Loucy (cell line): ENCODE data around the gene LAYN.
A peak's percentile ranks its signal among the peaks of the same experiment; 100 is the strongest.

Experiments used
- H2AFZ ChIP-seq: fragments of 200-600 bp; sonication (generic); 2 replicates; pipeline ENCODE4 v1.6.0; 2016; ENCODE audit warnings: antibody characterized with exemption, mild to moderate bottlenecking, low read length, moderate library complexity
- H3F3A ChIP-seq: fragments of 200-600 bp; 2 replicates; pipeline ENCODE4 v1.6.0; 2016; ENCODE audit warnings: antibody characterized with exemption, low read depth, mild to moderate bottlenecking
- H3K27me3 ChIP-seq: fragments of 200-600 bp; sonication (generic); 2 replicates; pipeline ENCODE4 v1.6.1; 2014; ENCODE audit warnings: low read length, mild to moderate bottlenecking; ENCODE audit not compliant: insufficient read depth, poor library complexity, severe bottlenecking
- H3K36me3 ChIP-seq: fragments of 200-600 bp; sonication (generic); 2 replicates; pipeline ENCODE4 v1.6.1; 2016; ENCODE audit warnings: low read length; ENCODE audit not compliant: insufficient read depth
- H3K4me1 ChIP-seq: fragments of 200-600 bp; sonication (generic); 2 replicates; pipeline ENCODE4 v1.5.1; 2014; ENCODE audit warnings: low read length, mild to moderate bottlenecking; ENCODE audit not compliant: insufficient read depth, poor library complexity, severe bottlenecking
- H3K4me2 ChIP-seq: fragments of 200-600 bp; sonication (generic); 2 replicates; pipeline ENCODE4 v1.6.0; 2014; ENCODE audit warnings: antibody characterized with exemption, low read length, low read depth, mild to moderate bottlenecking; ENCODE audit not compliant: poor library complexity, severe bottlenecking
- H3K4me3 ChIP-seq: fragments of 200-600 bp; sonication (generic); 2 replicates; pipeline ENCODE4 v1.5.1; 2014; ENCODE audit warnings: low read length, mild to moderate bottlenecking, mixed read lengths; ENCODE audit not compliant: poor library complexity, severe bottlenecking
- H3K79me2 ChIP-seq: fragments of 200-600 bp; sonication (generic); 2 replicates; pipeline ENCODE4 v1.6.1; 2014; ENCODE audit warnings: low read length; ENCODE audit not compliant: insufficient read depth
- H3K9ac ChIP-seq: fragments of 200-600 bp; sonication (generic); 2 replicates; pipeline ENCODE4 v1.6.0; 2014; ENCODE audit warnings: mild to moderate bottlenecking, low read depth, low read length, moderate library complexity; ENCODE audit not compliant: poor library complexity, severe bottlenecking
- H3K9me2 ChIP-seq: fragments of 200-600 bp; sonication (generic); replicated peaks from 2 replicates; pipeline ENCODE4 v1.6.1; 2016; ENCODE audit warnings: low read depth, low read length, mixed read lengths
- H3K9me3 ChIP-seq: fragments of 200-600 bp; sonication (generic); 2 replicates; pipeline ENCODE4 v1.6.1; 2014; ENCODE audit warnings: mild to moderate bottlenecking, antibody characterized with exemption, low read length, low read depth; ENCODE audit not compliant: insufficient read depth
- H4K20me1 ChIP-seq: fragments of 200-600 bp; sonication (generic); 2 replicates; pipeline ENCODE4 v1.6.0; 2014; ENCODE audit warnings: antibody characterized with exemption, low read length, mild to moderate bottlenecking; ENCODE audit not compliant: insufficient read depth, poor library complexity, severe bottlenecking
- EZH2phosphoT487 ChIP-seq: fragments of 200-600 bp; IDR thresholded peaks from 2 replicates; pipeline ENCODE4 v1.6.1; 2018; ENCODE audit warnings: antibody characterized with exemption, mild to moderate bottlenecking, moderate library complexity, borderline replicate concordance
- TF ChIP-seq, protein P1 (sequence below): fragments of 200-600 bp; sonication (generic); conservative IDR thresholded peaks from 2 replicates; pipeline ENCODE4 v1.5.1; 2014; ENCODE audit warnings: mild to moderate bottlenecking, antibody characterized with exemption, low read length

The LAYN gene

DNA sequence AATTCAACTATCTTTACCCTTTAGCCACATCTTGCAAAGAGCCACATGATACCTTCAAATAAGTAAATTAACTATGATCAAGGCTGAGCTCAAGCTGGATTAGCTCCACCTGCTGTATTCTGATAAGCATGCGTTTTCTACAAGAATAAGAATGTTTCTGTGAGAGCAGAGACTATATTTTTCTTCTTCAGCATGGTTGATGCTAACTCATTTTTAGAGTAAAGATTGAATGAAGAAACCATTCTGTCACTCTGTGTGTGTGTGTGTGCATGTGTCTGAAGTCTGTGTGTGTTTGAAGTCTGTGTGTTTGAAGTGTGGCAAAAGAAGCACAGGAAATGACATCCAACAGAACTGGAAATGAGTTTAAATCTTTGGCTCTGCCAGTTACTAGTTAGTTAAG lies 12.0 kb upstream of the LAYN start:
- Histone ChIP-seq H3K9me3 (no peaks in the 10 kb centered on the region), H3K4me3 (peak overlapping the region; percentile 22), H2AFZ (peak overlapping the region; percentile 30; the same call in 1 of the 2 replicates), H3K4me2 (peak overlapping the region; percentile 46), H3K9ac (no peak overlapping the region), H3F3A (no peaks in the 10 kb centered on the region), H3K36me3 (no peaks in the 10 kb centered on the region), H3K27me3 (no peaks in the 10 kb centered on the region), H3K79me2 (no peaks in the 10 kb centered on the region), H3K4me1 (peaks cover 38% of the 10 kb centered on the region), H3K9me2 (no peaks in the 10 kb centered on the region), H4K20me1 (no peaks in the 10 kb centered on the region)
- TF ChIP-seq, protein P1, sequence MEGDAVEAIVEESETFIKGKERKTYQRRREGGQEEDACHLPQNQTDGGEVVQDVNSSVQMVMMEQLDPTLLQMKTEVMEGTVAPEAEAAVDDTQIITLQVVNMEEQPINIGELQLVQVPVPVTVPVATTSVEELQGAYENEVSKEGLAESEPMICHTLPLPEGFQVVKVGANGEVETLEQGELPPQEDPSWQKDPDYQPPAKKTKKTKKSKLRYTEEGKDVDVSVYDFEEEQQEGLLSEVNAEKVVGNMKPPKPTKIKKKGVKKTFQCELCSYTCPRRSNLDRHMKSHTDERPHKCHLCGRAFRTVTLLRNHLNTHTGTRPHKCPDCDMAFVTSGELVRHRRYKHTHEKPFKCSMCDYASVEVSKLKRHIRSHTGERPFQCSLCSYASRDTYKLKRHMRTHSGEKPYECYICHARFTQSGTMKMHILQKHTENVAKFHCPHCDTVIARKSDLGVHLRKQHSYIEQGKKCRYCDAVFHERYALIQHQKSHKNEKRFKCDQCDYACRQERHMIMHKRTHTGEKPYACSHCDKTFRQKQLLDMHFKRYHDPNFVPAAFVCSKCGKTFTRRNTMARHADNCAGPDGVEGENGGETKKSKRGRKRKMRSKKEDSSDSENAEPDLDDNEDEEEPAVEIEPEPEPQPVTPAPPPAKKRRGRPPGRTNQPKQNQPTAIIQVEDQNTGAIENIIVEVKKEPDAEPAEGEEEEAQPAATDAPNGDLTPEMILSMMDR = peak; percentile 48
- TF ChIP-seq EZH2phosphoT487 = no peak

DNA sequence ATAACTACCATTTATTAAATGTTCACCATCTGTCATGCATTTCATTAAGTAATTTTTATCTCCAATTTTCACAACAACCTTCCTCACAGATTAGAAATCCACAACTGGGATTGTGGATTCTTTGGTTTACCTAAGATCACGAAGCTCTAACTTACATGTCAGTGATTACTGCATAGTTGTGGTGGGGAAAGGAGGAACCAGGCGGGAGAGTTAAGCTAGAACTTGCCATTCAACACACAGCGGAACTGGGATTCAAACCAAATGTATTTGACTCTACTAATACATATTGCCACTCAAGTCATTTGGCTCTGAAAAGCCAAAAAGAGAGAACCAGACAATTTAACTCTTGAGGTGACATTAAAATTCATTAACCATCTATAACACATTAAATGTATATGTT lies 10.4 kb upstream of the LAYN start:
- Histone ChIP-seq H3K27me3 (no peaks in the 10 kb centered on the region), H3K4me3 (no peak overlapping the region), H3K4me2 (no peak overlapping the region), H3F3A (no peaks in the 10 kb centered on the region), H4K20me1 (no peaks in the 10 kb centered on the region), H3K9ac (no peak overlapping the region), H3K9me3 (no peaks in the 10 kb centered on the region), H3K9me2 (no peaks in the 10 kb centered on the region), H3K79me2 (no peaks in the 10 kb centered on the region), H3K36me3 (no peaks in the 10 kb centered on the region), H2AFZ (no peak overlapping the region), H3K4me1 (peaks cover 31% of the 10 kb centered on the region)
- TF ChIP-seq EZH2phosphoT487 = no peak
- TF ChIP-seq, protein P1 = no peak

DNA sequence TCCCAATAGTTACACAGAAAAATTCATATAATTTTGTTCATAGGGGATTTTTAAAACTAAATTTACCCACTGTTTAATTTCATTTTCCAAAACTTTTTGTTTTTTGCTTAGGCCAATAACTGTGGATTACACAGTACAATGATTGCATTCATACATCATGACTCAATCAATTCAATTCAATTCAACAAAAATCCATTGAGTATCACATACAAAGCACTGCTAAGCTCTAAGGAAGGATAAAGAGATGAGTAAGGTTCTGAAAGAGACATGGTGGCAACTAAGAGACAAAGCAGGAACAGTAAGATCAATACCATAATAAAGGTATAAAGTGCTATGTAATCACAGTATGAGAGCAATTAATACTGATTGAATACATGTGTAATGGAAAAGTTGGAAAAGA lies 9.4 kb upstream of the LAYN start:
- Histone ChIP-seq H3K4me1 (peaks cover 28% of the 10 kb centered on the region), H3F3A (no peaks in the 10 kb centered on the region)

More for the DNA sequence above, 9.4 kb upstream of the LAYN start:
- TF ChIP-seq, protein P1 = no peak
- no peak for TF ChIP-seq EZH2phosphoT487
- no peaks in the 10 kb centered on the region for H3K9me2 ChIP-seq
- H3K4me2 ChIP-seq = no peak overlapping the region
- H3K9me3 ChIP-seq = no peaks in the 10 kb centered on the region
- H4K20me1 ChIP-seq = no peaks in the 10 kb centered on the region
- H3K36me3 ChIP-seq = no peaks in the 10 kb centered on the region
- no peak overlapping the region for H2AFZ ChIP-seq
- H3K79me2 ChIP-seq = no peaks in the 10 kb centered on the region
- no peak overlapping the region for H3K4me3 ChIP-seq
- no peak overlapping the region for H3K9ac ChIP-seq
- H3K27me3 ChIP-seq = no peaks in the 10 kb centered on the region
